ENCODE results near the gene GRK2. TPM values are rescaled to one million over a fixed set of nuclear protein-coding genes. Genes with fewer than 3 reads are reported as not detected.

Gene GRK2
- total RNA-seq, 2 experiments from 2014 or later, result 306 to 324 TPM

GRCh38 chr11:67309661-67310061 is 43.4 kb downstream of the GRK2 start:
- no peaks in the 10 kb centered on the region for H3K36me3 Mint-ChIP-seq (ENCODE audit: low read depth)
- no peak overlapping the region for H3K4me3 Mint-ChIP-seq
- DNase-seq, result no peak
- no peaks in the 10 kb centered on the region for H3K27me3 Mint-ChIP-seq
- H3K27ac Mint-ChIP-seq, result peak overlapping the region; percentile 46
- POLR2A ChIA-PET, result no interaction called here
- CTCF ChIA-PET, result interaction anchor here (1.0 kb wide), 1 partner anchor 45 kb away, joined by 4 read pairs; no protein-coding TSS in a partner anchor
- H3K9me3 Mint-ChIP-seq, result no peaks in the 10 kb centered on the region
- H3K4me1 Mint-ChIP-seq, result peaks cover 29% of the 10 kb centered on the region

GRCh38 chr11:67310246-67311050 is 44.2 kb downstream of the GRK2 start:
- H3K9me3 Mint-ChIP-seq, result no peaks in the 10 kb centered on the region
- H3K27me3 Mint-ChIP-seq, result no peaks in the 10 kb centered on the region
- no peak for DNase-seq
- ChIA-PET CTCF (interaction anchor here (1.0 to 1.5 kb wide), 4 partner anchors 41 to 72 kb away, joined by 3 to 6 read pairs (median 4); no protein-coding TSS in a partner anchor), POLR2A (no interaction called here)
- peak overlapping the region; percentile 71 for H3K27ac Mint-ChIP-seq
- peaks cover 33% of the 10 kb centered on the region for H3K4me1 Mint-ChIP-seq
- H3K4me3 Mint-ChIP-seq, result no peak overlapping the region
- H3K36me3 Mint-ChIP-seq (ENCODE audit: low read depth), result no peaks in the 10 kb centered on the region

- peaks cover 36% of the 10 kb centered on the region for H3K4me1 Mint-ChIP-seq
- H3K36me3 Mint-ChIP-seq (ENCODE audit: low read depth), result no peaks in the 10 kb centered on the region
- no peaks in the 10 kb centered on the region for H3K27me3 Mint-ChIP-seq
- no peak overlapping the region for H3K4me3 Mint-ChIP-seq
- no peaks in the 10 kb centered on the region for H3K9me3 Mint-ChIP-seq
- peak overlapping the region; percentile 71 for H3K27ac Mint-ChIP-seq
- ChIA-PET CTCF (interaction anchor here (1.0 to 1.5 kb wide), 5 partner anchors 8 to 72 kb away, joined by 3 to 6 read pairs (median 3); partner anchors contain the start of gene SSH3), POLR2A (no interaction called here)
- no peak for DNase-seq
These were observed 44.8 kb downstream of the GRK2 start for GRCh38 chr11:67311051-67311555.

- ChIA-PET CTCF (interaction anchor here (1.0 to 1.5 kb wide), 5 partner anchors 9 to 71 kb away, joined by 3 to 6 read pairs (median 3); partner anchors contain the start of gene SSH3), POLR2A (no interaction called here)
- Mint-ChIP-seq H3K4me3 (no peak overlapping the region), H3K9me3 (no peaks in the 10 kb centered on the region), H3K27me3 (no peaks in the 10 kb centered on the region), H3K4me1 (peaks cover 39% of the 10 kb centered on the region), H3K27ac (peak overlapping the region; percentile 87), H3K36me3 (ENCODE audit: low read depth) (no peaks in the 10 kb centered on the region)
- no peak for DNase-seq
These were observed 45.3 kb downstream of the GRK2 start for GRCh38 chr11:67311556-67312082.

GRCh38 chr11:67312187-67313021 is 46.1 kb downstream of the GRK2 start:
- POLR2A ChIA-PET, result no interaction called here
- H3K36me3 Mint-ChIP-seq (ENCODE audit: low read depth), result no peaks in the 10 kb centered on the region
- CTCF ChIA-PET, result interaction anchor here (0.5 to 6.4 kb wide), 8 partner anchors 8 to 193 kb away, joined by 3 to 72 read pairs (median 3); partner anchors contain the start of gene SSH3
- peaks cover 43% of the 10 kb centered on the region for H3K4me1 Mint-ChIP-seq
- no peaks in the 10 kb centered on the region for H3K27me3 Mint-ChIP-seq
- no peaks in the 10 kb centered on the region for H3K9me3 Mint-ChIP-seq
- no peak overlapping the region for H3K4me3 Mint-ChIP-seq
- DNase-seq, result peak; percentile 49
- peak overlapping the region; percentile 87 for H3K27ac Mint-ChIP-seq

GRCh38 chr11:67313125-67313890 is 47.0 kb downstream of the GRK2 start:
- no peak for DNase-seq
- ChIA-PET CTCF (interaction anchor here (0.6 to 6.4 kb wide), 10 partner anchors 9 to 192 kb away, joined by 3 to 72 read pairs (median 3); no protein-coding TSS in a partner anchor), POLR2A (no interaction called here)
- H3K27ac Mint-ChIP-seq, result peak overlapping the region; percentile 87
- no peaks in the 10 kb centered on the region for H3K27me3 Mint-ChIP-seq
- H3K9me3 Mint-ChIP-seq, result no peaks in the 10 kb centered on the region
- peaks cover 48% of the 10 kb centered on the region for H3K4me1 Mint-ChIP-seq
- peaks cover 1% of the 10 kb centered on the region for H3K36me3 Mint-ChIP-seq (ENCODE audit: low read depth)
- H3K4me3 Mint-ChIP-seq, result peak overlapping the region; percentile 13

- H3K27me3 Mint-ChIP-seq, result peaks cover 3% of the 10 kb centered on the region
- CTCF ChIA-PET, result interaction anchor here (0.8 to 6.4 kb wide), 8 partner anchors 8 to 51 kb away, joined by 3 to 72 read pairs (median 4); partner anchors contain the start of gene SSH3
These were observed 47.9 kb downstream of the GRK2 start for GRCh38 chr11:67314218-67314617.

GRCh38 chr11:67315325-67315909 is 49.1 kb downstream of the GRK2 start:
- peaks cover 53% of the 10 kb centered on the region for H3K4me1 Mint-ChIP-seq

More at GRCh38 chr11:67314218-67314617, 47.9 kb downstream of the GRK2 start:
- Mint-ChIP-seq H3K27ac (peak overlapping the region; percentile 15), H3K4me1 (peaks cover 53% of the 10 kb centered on the region), H3K9me3 (no peaks in the 10 kb centered on the region), H3K36me3 (ENCODE audit: low read depth) (peaks cover 1% of the 10 kb centered on the region), H3K4me3 (no peak overlapping the region)
- POLR2A ChIA-PET, result no interaction called here
- DNase-seq, result no peak

GRCh38 chr11:67316882-67317204 is 50.6 kb downstream of the GRK2 start:
- H3K4me3 Mint-ChIP-seq, result peak overlapping the region; percentile 95
- H3K36me3 Mint-ChIP-seq (ENCODE audit: low read depth), result peaks cover 1% of the 10 kb centered on the region
- ChIA-PET POLR2A (interaction anchor here (1.2 to 1.4 kb wide), 3 partner anchors 39 to 50 kb away, joined by 5 to 6 read pairs (median 5); partner anchors contain the start of gene GRK2), CTCF (interaction anchor here (0.7 to 6.4 kb wide), 39 partner anchors 9 to 235 kb away, joined by 3 to 72 read pairs (median 6); partner anchors contain the start of genes ANKRD13D, GRK2, POLD4 and PPP1CA)
- H3K4me1 Mint-ChIP-seq, result peaks cover 49% of the 10 kb centered on the region
- no peak for DNase-seq
- H3K27me3 Mint-ChIP-seq, result peaks cover 3% of the 10 kb centered on the region
- H3K27ac Mint-ChIP-seq, result peak overlapping the region; percentile 99
- H3K9me3 Mint-ChIP-seq, result no peaks in the 10 kb centered on the region

More at GRCh38 chr11:67315325-67315909, 49.1 kb downstream of the GRK2 start:
- Mint-ChIP-seq H3K36me3 (ENCODE audit: low read depth) (peaks cover 1% of the 10 kb centered on the region), H3K27me3 (peaks cover 3% of the 10 kb centered on the region), H3K4me3 (no peak overlapping the region), H3K9me3 (no peaks in the 10 kb centered on the region), H3K27ac (no peak overlapping the region)
- POLR2A ChIA-PET, result no interaction called here
- CTCF ChIA-PET, result interaction anchor here (0.6 to 6.4 kb wide), 8 partner anchors 11 to 246 kb away, joined by 3 to 72 read pairs (median 6); partner anchors contain the start of gene SSH3
- DNase-seq, result no peak

- CTCF ChIA-PET, result interaction anchor here (0.6 to 6.4 kb wide), 47 partner anchors 9 to 1190 kb away, joined by 3 to 72 read pairs (median 5); partner anchors contain the start of genes ANKRD13D, CLCF1, GRK2 and POLD4
- peaks cover 3% of the 10 kb centered on the region for H3K27me3 Mint-ChIP-seq
- H3K4me3 Mint-ChIP-seq, result peak overlapping the region; percentile 95
- peak; percentile 99 for DNase-seq
- peak overlapping the region; percentile 99 for H3K27ac Mint-ChIP-seq
- H3K36me3 Mint-ChIP-seq (ENCODE audit: low read depth), result peaks cover 1% of the 10 kb centered on the region
- peaks cover 44% of the 10 kb centered on the region for H3K4me1 Mint-ChIP-seq
- no peaks in the 10 kb centered on the region for H3K9me3 Mint-ChIP-seq
- POLR2A ChIA-PET, result interaction anchor here (0.8 to 1.4 kb wide), 4 partner anchors 40 to 71 kb away, joined by 5 to 6 read pairs (median 5); partner anchors contain the start of gene GRK2
These were observed 51.1 kb downstream of the GRK2 start for GRCh38 chr11:67317205-67317887.
